Activated CD4-positive, CD25-positive, alpha-beta regulatory T cell treated with anti-CD3 and anti-CD28 coated beads, Interleukin-2, amount 50 U/mL, for 72 hours (primary cell): ENCODE data around the gene LCMT1.
A peak's percentile ranks its signal among the peaks of the same experiment; 100 is the strongest.
"Not testable (repeated sequence)": the region's sequence is repeated elsewhere in the genome, so short reads cannot be mapped to it uniquely, and the experiment has no call there.

Experiments
- DNase-seq: peaks from one replicate; pipeline ENCODE4 v3.0.0; 2021

LCMT1 gene

GRCh38 chr16:25095636-25096035 is 15.9 kb upstream of the LCMT1 start:
- DNase-seq: no peak

GRCh38 chr16:25097276-25097975 is 14.1 kb upstream of the LCMT1 start:
- DNase-seq: no peak

- no peak for DNase-seq
Observed at GRCh38 chr16:25100511-25100910, 11.0 kb upstream of the LCMT1 start.

GRCh38 chr16:25106567-25107465 is 4.7 kb upstream of the LCMT1 start:
- DNase-seq: peak; percentile 85

GRCh38 chr16:25107466-25107792 is 4.1 kb upstream of the LCMT1 start:
- no peak for DNase-seq

- no peak for DNase-seq
Observed at GRCh38 chr16:25108054-25108453, 3.5 kb upstream of the LCMT1 start.

GRCh38 chr16:25109643-25110042 is 1.9 kb upstream of the LCMT1 start:
- no peak for DNase-seq

- no peak for DNase-seq
Observed at GRCh38 chr16:25110387-25110947, 1.1 kb upstream of the LCMT1 start.

- DNase-seq: no peak
Observed at GRCh38 chr16:25114121-25114520, 2.6 kb downstream of the LCMT1 start.

- no peak for DNase-seq
Observed at GRCh38 chr16:25118851-25119578, 7.5 kb downstream of the LCMT1 start.

- no peak for DNase-seq
Observed at GRCh38 chr16:25121824-25122600, 10.5 kb downstream of the LCMT1 start.

GRCh38 chr16:25124503-25124902 is 13.0 kb downstream of the LCMT1 start:
- DNase-seq: no peak

- not testable (repeated sequence) for DNase-seq
Observed at GRCh38 chr16:25126086-25126666, 14.6 kb downstream of the LCMT1 start.

GRCh38 chr16:25126820-25127232 is 15.3 kb downstream of the LCMT1 start:
- DNase-seq: no peak

- DNase-seq: not testable (repeated sequence)
Observed at GRCh38 chr16:25132751-25133150, 21.2 kb downstream of the LCMT1 start.

GRCh38 chr16:25134166-25134700 is 22.7 kb downstream of the LCMT1 start:
- no peak for DNase-seq

- DNase-seq: no peak
Observed at GRCh38 chr16:25135254-25135878, 23.8 kb downstream of the LCMT1 start.

GRCh38 chr16:25138130-25138529 is 26.6 kb downstream of the LCMT1 start:
- no peak for DNase-seq

- no peak for DNase-seq
Observed at GRCh38 chr16:25140459-25140858, 28.9 kb downstream of the LCMT1 start.

GRCh38 chr16:25141648-25142047 is 30.1 kb downstream of the LCMT1 start:
- DNase-seq: no peak

GRCh38 chr16:25143928-25144327 is 32.4 kb downstream of the LCMT1 start:
- DNase-seq: no peak
